Panc1 (cell line): ENCODE results near the gene IMPG2. TPM values are rescaled to one million over a fixed set of nuclear protein-coding genes. Genes with fewer than 3 reads are reported as not detected.

Experiments
- ATAC-seq: fragments of 200-7000 bp; cut with Tn5 transposase; 2 replicates; pipeline ENCODE4 v1.9.1; 2020; ENCODE audit warnings: mild to moderate bottlenecking, moderate library complexity
- BruUV-seq: library from RNA; stranded (reverse); fragments of 400-500 nt; replicated peaks from 2 replicates; lab custom pipeline; 2021; lab: Mats Ljungman, UMichigan
- CTCF ChIA-PET: fragments of 300-600 bp; sonication (Branson Sonifier 250); formaldehyde crosslinking; loops from one replicate; lab custom pipeline; 2022; ENCODE audit warnings: antibody characterized with exemption; lab: Charles Lee
- POLR2A ChIA-PET: fragments of 300-600 bp; sonication (Branson Sonifier 250); formaldehyde crosslinking; loops from one replicate; lab custom pipeline; 2022; ENCODE audit warnings: antibody characterized with exemption; lab: Charles Lee
- DNase-seq: peaks from one replicate; pipeline ENCODE4 v3.0.0-alpha.2; 2010; ENCODE audit warnings: low read depth, low spot score
- H3K27ac ChIP-seq: 2 replicates; pipeline ENCODE4 v1.5.1; 2011; ENCODE audit warnings: mild to moderate bottlenecking, low read length, inconsistent platforms
- H3K27me3 ChIP-seq: fragments of 200-500 bp; sonication (Bioruptor generic); 2 replicates; pipeline ENCODE4 v1.6.0; 2014; ENCODE audit warnings: low read length, inconsistent platforms; ENCODE audit not compliant: control insufficient read depth, insufficient read depth
- H3K36me3 ChIP-seq: fragments of 200-500 bp; sonication (Bioruptor generic); 2 replicates; pipeline ENCODE4 v1.5.1; 2014; ENCODE audit warnings: inconsistent platforms, mild to moderate bottlenecking, low read length, moderate library complexity; ENCODE audit not compliant: control insufficient read depth, insufficient read depth
- H3K4me1 ChIP-seq: 2 replicates; pipeline ENCODE4 v1.5.1; 2011; ENCODE audit warnings: inconsistent platforms, mild to moderate bottlenecking, low read length, moderate library complexity; ENCODE audit not compliant: control insufficient read depth, insufficient read depth
- H3K4me3 ChIP-seq, 2 experiments: 2 replicates each; pipeline ENCODE4 v1.5.1; 2011 to 2012; ENCODE audit warnings: low read depth in 2 of 2, low read length in 2 of 2, mild to moderate bottlenecking in 2 of 2, inconsistent platforms in 1 of 2, moderate library complexity in 1 of 2
- H3K9me3 ChIP-seq: fragments of 200-500 bp; sonication (Bioruptor generic); 2 replicates; pipeline ENCODE4 v1.5.1; 2014; ENCODE audit warnings: low read depth, mild to moderate bottlenecking, inconsistent platforms, low read length, moderate library complexity; ENCODE audit not compliant: control insufficient read depth, insufficient read depth
- CTCF ChIP-seq: fragments of 450-650 bp; IDR thresholded peaks from 2 replicates; pipeline ENCODE4 v1.5.1; 2017; ENCODE audit warnings: mild to moderate bottlenecking
- POLR2AphosphoS5 ChIP-seq: IDR thresholded peaks from 2 replicates; pipeline ENCODE4 v1.6.1; 2012; ENCODE audit warnings: mild to moderate bottlenecking, low read depth, low read length, moderate library complexity
- REST ChIP-seq, 2 experiments: IDR thresholded peaks; 2 replicates each; pipeline ENCODE4 v1.6.1; 2011 to 2012; ENCODE audit warnings: low read depth in 2 of 2, control low read depth in 1 of 2, low read length in 1 of 2, mild to moderate bottlenecking in 1 of 2, moderate library complexity in 1 of 2; ENCODE audit not compliant: insufficient read depth in 1 of 2
- SIN3A ChIP-seq: IDR thresholded peaks from 2 replicates; pipeline ENCODE4 v1.6.1; 2012; ENCODE audit warnings: low read depth, mild to moderate bottlenecking, low read length, moderate library complexity, borderline replicate concordance; ENCODE audit not compliant: insufficient read depth
- TCF7L2 ChIP-seq: IDR thresholded peaks from 2 replicates; pipeline ENCODE4 v1.6.1; 2011; ENCODE audit warnings: mild to moderate bottlenecking, low read depth, low read length, inconsistent platforms
- in situ Hi-C: cut with HindIII; loops from 2 replicates; pipeline ENCODE4 v1.10.0; 2016; ENCODE audit warnings: low sequenced_read_pairs, low pct_unique_long_range_greater_than_20kb
- intact Hi-C: fragments of 100-400 bp; cut with micrococcal nuclease; formaldehyde crosslinking; loops from one replicate; pipeline ENCODE4 v1.10.0; 2022; ENCODE audit not compliant: unreplicated experiment
- total RNA-seq: library from RNA; stranded (reverse); gene quantifications from one replicate; pipeline ENCODE4 v1.2.1, GENCODE V29; 2021; ENCODE audit not compliant: unreplicated experiment

The IMPG2 gene
- total RNA-seq, 1 experiment from 2014 or later: 0.10 TPM

- H3K4me1 ChIP-seq: no peaks in the 10 kb centered on the region
- H3K36me3 ChIP-seq: no peaks in the 10 kb centered on the region
- DNase-seq: no peak
- ChIA-PET POLR2A (no interaction called here), CTCF (no interaction called here)
- BruUV-seq: no TSS peak
- TF ChIP-seq SIN3A (no peak), POLR2AphosphoS5 (no peak), TCF7L2 (no peak), CTCF (no peak), REST (IDR thresholded peaks at IDR 0.05; ENCODE audit: insufficient read depth in 1 of 2, low read depth in 2 of 2, low read length in 1 of 2) (no peak)
- intact Hi-C loops: no loop called here
- in situ Hi-C loops: no loop called here
- ATAC-seq: no peak
- no peak overlapping the region for H3K4me3 ChIP-seq
- H3K9me3 ChIP-seq: no peaks in the 10 kb centered on the region
- H3K27me3 ChIP-seq: no peaks in the 10 kb centered on the region; the same call in 1 of the 2 replicates
- no peak overlapping the region for H3K27ac ChIP-seq
Observed at GRCh38 chr3:101252945-101253344, 67.4 kb downstream of the IMPG2 start.

- H3K4me1 ChIP-seq: no peaks in the 10 kb centered on the region
- H3K9me3 ChIP-seq: no peaks in the 10 kb centered on the region
- no peak for ATAC-seq
- BruUV-seq: no TSS peak
- no peaks in the 10 kb centered on the region for H3K36me3 ChIP-seq
- in situ Hi-C loops (no loop called here), intact Hi-C loops (no loop called here)
- POLR2A ChIA-PET: no interaction called here
- CTCF ChIA-PET: no interaction called here
- no peak overlapping the region for H3K4me3 ChIP-seq
- no peak overlapping the region for H3K27ac ChIP-seq
- no peaks in the 10 kb centered on the region; the same call in 1 of the 2 replicates for H3K27me3 ChIP-seq
- no peak for DNase-seq
- no peak for TF ChIP-seq REST (IDR thresholded peaks at IDR 0.05; ENCODE audit: insufficient read depth in 1 of 2, low read depth in 2 of 2, low read length in 1 of 2)
- no peak for TF ChIP-seq CTCF
- no peak for TF ChIP-seq TCF7L2
- no peak for TF ChIP-seq POLR2AphosphoS5
- TF ChIP-seq SIN3A: no peak
Observed at GRCh38 chr3:101252307-101252706, 68.1 kb downstream of the IMPG2 start.
